ENCODE results near the gene YIPF1.
"Not testable (repeated sequence)": the region's sequence is repeated elsewhere in the genome, so short reads cannot be mapped to it uniquely, and the experiment has no call there.

Gene YIPF1

DNA sequence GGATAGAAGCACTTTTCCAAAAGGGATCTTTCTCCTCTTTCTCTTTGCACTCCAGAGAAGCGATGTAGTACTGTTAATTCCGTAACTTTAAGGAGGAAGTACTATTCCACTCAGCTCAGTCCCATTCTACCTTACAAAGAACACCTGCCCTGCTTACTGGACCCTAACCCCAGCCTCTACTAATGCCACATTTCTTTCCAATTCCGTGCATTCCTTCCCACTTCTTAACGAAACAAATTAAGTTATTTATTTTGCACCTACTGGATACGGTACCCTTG lies 52.0 kb downstream of the YIPF1 start:
- no peak for DNase-seq

DNA sequence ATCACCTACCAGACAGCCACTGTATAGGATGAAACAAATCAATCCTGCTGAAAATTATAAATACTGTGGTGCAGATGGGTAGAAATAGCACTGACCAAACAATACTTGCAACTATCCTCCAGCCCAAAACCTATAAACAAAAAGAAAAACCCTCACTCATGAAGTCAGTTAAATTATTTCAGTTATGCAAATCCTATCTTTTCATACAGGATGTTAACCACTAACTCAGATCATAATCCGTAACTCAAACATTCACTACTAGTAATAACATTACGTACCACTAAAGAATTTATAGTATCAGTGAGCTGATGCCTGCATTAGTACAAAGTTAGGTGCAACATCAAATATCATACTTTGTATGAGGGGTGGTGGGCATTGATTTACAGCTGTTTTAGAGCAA lies 54.1 kb downstream of the YIPF1 start:
- DNase-seq: no peak

DNA sequence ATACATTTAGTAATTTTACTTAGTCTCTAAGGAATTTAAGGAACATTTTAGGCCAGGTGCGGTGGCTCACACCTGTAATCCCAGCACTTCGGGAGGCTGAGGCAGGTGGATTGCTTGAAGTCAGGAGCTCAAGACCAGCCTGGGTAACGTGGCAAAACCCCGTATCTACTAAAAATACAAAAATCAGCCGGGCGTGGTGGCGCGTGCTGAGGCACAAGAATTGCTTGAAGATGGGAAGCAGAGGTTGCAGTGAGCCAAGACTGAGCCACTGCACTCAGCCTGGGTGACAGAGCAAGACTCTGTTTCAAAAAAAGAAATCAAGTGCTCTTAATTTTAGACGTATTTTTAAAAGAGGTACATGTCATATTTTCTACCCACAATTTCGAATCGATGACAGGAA lies 54.8 kb downstream of the YIPF1 start:
- DNase-seq: no peak

DNA sequence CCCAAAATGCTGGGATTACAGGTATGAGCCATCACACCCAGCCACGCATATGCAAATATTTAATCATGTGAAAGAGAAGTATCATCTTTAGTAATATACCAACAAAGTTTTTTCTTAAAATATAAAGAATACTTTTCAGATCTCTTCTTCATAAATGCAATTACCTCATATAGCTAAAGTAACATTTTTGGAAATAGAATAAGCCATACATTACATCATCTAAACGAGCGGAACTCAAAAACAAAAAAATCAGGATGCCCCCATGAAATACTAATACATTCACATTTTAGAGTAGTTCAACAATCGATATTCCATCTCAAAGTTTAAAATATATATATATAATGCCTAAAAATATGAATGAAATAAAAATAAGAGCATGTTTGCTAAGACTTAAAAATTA lies 56.2 kb downstream of the YIPF1 start:
- no peak for DNase-seq

GRCh38 chr1:53826367-53826766 lies 63.2 kb downstream of the YIPF1 start:
- no peak for DNase-seq

DNA sequence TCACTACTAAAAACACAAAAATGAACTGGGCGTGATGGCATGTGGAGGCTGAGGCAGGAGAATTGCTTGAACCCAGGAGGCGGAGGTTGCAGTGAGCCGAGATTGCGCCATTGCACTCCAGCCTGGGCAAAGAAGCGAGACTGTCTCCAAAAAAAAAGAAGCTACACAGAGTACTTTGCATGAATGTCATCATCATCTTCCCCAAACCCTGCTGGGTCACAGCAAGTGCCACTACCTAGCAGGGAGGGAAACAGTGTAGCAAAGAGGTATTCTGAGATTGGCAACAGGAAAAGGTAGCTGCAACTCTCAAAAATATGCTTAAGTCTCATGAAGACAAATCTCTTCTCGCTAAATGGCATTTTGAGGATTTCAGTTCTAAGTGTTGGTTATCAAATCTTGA lies 64.3 kb downstream of the YIPF1 start:
- no peak for DNase-seq

DNA sequence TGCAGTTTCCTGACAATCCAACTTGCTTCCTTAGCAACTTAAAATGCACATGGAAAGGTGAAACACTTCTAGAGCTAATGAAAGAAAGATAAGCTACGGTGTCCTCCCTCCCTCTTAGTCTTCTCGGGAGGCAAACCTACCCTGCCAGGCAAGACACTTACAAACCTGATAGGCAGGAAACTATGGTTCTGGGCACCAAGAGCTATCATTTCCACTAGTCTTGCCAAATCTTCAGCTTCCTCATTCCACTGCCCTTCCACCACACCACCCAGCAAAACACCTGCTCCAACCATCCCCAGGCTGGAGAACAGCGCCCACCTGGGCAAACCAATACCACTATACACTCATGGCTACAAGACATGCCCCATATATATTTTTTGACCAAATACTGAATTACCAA lies 66.7 kb downstream of the YIPF1 start:
- DNase-seq: no peak

DNA sequence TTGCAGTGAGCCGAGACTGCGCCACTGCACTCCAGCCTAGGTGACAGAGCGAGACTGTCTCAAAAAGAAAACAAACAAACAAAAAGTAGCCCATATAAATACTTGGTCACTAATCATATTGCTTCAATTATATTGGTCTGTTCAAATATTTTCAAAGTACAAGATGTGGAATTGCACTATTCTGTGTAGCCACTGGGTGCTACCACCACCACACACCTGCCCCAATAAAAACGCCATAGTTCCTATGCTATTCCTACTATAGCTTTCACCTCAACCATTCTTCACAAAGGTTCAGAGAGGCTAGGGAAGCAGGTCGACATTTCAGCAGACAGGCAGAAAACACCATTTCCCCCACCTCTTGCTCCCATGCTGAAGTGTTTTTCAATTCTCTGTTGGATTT lies 68.2 kb downstream of the YIPF1 start:
- DNase-seq: no peak

DNA sequence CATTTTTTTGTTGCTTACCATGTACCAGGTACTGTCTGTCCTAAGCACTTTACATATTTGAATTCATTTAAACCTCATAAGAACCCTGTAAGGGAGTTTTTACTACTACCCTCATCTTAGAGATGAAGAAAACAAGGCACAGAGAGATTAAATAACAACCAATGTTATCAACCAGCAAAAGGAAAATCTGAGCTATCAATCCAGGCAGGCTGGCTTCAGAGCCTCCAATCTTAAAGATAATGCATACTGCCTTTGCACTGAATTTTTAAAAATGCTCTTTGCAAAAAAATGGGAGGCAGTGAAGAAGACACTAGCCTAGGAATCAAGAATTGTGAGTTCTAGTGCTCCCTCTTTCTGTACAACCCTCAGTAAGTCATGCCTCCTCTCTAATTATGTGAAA lies 70.2 kb downstream of the YIPF1 start:
- DNase-seq: no peak

GRCh38 chr1:53816584-53816983 lies 73.0 kb downstream of the YIPF1 start:
- not testable (repeated sequence) for DNase-seq

DNA sequence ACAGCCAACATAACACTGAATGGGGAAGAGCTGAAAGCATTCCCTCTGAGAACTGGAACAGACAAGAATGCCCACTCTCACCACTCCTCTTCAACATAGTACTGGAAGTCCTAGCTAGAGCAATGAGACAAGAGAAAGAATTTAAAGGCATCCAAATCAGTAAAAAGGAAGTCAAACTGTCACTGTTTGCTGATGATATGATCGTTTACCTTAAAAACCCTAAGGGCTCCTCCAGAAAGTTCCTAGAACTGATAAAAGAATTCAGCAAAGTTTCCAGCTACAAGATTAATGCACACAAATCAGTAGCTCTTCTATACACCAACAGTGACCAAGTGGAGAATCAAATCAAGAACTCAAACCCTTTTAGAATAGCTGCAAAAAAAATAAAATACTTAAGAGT lies 74.1 kb downstream of the YIPF1 start:
- DNase-seq: not testable (repeated sequence)

GRCh38 chr1:53811414-53811851 lies 78.2 kb downstream of the YIPF1 start:
- DNase-seq: no peak

DNA sequence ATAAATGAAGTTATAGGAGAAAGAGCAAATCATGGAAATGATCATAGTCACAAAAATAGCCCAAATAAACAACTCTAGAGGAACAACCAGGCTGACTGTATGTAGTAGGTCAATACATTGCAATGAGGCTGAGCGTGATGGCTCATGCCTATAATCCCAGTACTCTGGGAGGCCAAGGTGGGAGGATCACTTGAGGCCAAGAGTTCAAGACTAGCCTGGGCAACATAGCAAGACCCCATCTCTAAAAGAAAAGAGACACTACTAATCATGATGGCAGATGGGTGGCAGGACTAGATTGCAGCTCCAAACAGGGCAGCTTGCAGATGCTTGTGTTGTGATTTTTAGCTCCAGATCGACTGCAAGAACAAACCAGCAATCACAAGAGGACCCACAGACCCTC lies 79.1 kb downstream of the YIPF1 start:
- DNase-seq: no peak

DNA sequence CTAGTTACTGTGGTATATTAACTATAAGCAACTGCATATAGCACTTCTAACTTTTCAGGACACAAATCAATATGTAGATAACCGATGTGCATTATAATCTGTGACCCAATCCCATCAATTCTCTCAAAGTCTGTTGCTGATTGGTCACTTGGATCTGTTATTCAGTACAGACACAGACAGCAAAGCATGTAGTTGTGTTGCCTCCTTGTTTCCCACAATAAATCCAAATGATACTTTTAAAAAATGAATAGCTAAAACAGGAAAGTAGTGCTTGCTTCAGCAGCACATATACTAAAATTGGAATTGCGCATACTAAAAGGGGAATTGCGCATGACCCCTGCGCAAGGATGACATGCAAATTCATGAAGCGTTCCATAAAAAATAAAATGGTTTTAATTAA lies 79.6 kb downstream of the YIPF1 start:
- DNase-seq: no peak

DNA sequence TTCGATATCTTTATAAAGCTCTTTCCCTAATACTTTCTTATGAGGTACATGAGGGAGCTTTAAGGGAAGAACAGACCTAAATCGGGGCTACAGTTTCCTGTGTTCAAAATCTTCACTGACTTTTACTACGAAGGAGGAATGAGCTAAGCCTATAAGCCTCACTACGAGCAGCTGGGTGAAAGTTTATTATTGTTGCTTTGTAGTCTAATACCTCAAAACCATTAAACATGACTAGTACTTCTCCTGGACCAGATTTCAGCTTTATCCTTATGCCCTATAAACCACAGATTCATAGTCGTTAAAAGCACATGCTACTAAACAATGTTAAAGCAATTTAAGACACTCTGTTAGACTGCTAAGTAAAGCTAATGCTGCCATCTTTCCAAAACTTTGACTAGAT lies 81.7 kb downstream of the YIPF1 start:
- DNase-seq: no peak

DNA sequence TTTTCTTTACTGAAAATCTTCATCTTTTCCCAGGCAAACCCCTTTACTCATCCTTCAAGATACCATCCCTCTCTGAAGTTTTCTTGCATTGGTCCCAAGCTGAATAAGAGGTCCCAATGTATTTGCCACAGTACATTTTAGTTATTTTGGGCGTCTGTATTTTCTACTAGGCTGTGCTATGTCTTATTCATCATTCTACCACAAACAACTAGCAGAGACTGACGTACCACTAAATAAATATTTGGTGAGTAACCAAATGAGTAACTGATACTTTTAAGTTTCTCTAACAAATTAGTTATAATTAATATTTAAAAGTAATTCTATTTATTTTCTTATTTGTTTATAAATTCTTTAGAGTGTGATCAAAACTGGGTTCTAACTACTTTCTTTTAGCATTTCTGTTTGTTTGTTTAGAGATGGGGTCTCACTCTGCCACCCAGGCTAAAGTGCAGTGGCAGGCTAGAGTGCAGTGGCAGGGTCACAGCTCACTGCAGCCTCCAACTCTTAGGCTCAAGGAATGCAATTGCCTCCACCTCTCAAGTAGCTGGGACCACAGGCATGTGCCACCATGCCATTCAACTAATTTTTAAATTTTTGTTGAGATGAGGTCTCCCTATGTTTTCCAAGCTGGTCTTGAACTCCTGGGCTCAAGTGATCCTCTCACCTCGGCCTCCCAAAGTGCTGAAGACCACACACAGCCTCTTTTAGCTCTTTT lies 84.6 kb downstream of the YIPF1 start:
- no peak for DNase-seq

- DNase-seq: no peak
Measured at GRCh38 chr1:53804181-53804580, 85.4 kb downstream of the YIPF1 start.
